Measurements from ENCODE around the gene ZMIZ2.
"Not testable (repeated sequence)": the region's sequence is repeated elsewhere in the genome, so short reads cannot be mapped to it uniquely, and the experiment has no call there.

ZMIZ2 gene

DNA sequence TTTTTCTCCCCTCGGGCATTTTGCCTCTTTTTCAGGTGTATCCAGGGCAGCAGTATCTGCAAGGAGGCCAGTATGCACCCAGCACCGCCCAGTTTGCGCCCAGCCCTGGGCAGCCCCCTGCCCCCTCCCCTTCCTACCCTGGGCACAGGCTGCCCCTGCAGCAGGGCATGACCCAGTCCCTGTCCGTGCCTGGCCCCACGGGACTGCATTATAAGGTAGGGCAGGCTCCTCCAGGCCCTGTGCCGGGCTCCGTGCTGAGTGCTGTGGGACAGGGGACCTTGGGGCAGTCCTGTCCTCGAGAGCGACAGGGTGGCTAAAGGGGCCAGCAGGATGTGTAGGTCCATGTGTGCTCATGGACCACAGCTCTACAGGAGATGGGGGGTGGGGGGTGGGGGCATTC, 10.6 kb downstream of the ZMIZ2 start:
- DNase-seq: no peak

DNA sequence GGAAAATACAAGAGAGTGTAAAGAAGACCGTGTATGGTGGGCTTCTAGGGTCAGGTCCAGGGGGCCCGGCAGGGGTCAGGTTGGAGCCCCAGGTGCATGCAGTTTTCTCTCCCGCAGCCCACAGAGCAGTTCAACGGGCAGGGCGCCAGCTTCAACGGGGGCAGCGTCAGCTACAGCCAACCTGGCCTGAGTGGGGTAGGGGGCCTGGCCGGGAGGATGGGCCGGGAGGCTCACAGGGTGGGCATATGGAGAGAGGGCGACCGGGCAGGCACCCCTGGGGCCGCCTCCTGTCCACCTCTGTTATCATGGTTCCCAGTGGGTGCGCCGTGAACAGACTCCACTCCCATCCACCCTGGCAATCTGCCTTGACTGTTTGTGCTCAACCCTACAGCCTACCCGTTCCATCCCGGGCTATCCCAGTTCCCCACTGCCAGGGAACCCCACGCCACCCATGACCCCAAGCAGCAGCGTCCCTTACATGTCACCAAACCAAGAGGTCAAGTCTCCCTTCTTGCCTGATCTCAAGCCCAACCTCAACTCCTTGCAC, 11.5 kb downstream of the ZMIZ2 start:
- no peak for DNase-seq

DNA sequence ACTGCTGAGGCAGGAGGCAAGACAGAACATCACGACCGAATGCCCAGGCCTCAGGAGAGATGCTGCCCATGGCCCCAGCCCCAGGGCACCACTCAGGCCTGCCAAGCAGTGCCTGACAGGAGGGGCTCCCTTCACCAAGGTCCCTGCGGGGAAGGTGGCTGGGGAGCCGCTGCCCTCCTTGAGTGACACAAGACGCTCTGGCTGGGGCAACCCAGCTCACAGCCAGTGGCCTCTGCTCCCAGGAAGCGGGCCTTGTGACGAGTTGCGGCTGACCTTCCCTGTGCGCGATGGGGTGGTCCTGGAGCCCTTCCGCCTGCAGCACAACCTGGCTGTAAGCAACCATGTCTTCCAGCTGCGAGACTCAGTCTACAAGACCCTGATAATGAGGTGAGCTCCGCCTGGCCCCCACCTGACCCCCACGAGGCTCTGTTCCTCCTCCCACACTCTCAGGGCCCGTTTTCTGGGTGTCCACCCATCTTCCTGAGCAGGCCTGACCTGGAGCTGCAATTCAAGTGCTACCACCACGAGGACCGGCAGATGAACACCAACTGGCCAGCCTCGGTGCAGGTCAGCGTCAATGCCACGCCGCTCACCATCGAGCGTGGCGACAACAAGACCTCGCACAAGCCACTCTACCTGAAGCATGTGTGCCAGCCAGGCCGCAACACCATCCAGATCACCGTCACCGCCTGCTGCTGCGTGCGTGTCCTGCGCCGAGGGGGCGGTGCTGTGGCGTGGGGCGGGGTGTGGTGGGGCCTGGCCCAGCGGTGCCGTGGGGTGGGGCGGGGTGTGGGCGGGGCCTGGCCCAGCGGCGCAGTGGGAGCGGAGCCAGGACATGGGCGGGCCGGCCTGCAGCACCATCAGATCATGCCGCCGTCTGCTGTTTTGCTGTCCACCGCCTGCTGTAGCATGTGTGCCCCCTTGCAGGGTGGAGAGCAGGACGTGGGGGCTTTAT, 12.8 kb downstream of the ZMIZ2 start:
- DNase-seq: no peak

DNA sequence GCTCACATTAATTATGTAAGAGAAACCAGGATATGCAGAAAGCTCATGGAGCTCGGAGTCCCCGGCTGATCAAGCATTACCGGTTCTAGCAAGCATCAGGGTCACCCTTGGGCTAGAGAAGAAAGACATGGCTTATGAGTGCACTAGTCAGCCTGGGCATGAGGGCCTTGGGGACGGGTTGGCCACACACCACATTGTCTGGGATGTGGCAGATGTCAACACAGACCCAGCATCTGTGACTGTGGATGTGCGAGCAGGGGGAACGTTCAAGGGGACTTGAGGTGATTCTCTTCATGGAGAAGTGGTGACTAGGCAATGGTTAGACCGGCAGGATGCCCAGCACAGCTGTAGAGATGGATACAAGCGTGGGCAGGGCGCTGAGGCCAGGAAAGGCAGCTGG, 13.7 kb downstream of the ZMIZ2 start:
- no peak for DNase-seq

DNA sequence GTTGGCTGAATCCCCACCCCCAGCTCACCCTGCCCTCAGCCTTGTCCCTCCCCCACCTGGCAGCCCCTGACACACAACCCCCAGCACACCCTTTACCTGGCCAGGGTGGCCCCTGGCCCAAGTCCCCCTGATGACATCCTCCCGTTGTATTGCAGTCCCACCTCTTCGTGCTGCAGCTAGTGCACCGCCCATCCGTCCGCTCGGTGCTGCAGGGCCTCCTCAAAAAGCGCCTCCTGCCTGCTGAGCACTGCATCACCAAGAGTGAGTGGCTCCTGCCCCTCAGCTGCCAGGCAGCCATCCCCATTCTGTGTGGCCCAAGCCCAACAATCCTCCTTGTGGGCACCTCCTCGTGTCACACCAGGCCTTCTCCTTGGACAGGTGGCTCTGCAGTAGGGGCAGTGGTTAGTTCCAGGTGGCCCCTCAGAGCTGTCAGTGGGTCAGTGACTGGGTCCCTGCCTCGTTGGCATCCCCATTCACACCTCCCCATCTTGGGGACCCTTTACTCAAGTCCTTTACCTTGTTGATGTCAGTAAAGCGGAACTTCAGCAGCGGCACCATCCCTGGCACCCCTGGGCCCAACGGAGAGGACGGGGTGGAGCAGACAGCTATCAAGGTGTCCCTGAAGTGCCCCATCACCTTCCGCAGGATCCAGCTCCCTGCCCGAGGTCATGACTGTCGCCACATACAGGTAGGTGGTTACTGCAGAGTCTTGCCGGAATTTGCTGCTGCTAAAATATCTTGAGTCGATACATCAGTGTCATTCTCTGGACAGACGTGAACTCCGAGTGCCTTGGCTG, 14.3 kb downstream of the ZMIZ2 start:
- no peak for DNase-seq

DNA sequence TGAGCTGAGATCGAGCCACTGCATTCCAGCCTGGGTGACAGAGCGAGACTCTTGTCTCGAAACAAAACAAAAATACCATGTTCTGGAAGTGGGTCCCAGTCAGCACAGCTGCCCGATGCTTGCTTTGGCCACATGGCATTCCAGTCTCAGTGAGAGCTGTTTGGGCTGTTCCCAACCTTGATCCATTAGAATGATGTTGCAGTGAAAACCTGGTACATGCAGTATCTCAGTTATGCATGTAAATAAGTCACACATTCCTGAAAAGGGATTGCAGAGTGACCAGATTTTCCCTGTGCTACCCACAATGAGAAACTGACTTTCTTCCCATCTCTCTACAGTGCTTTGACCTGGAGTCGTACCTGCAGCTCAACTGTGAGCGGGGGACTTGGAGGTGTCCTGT, 15.4 kb downstream of the ZMIZ2 start:
- no peak for DNase-seq

DNA sequence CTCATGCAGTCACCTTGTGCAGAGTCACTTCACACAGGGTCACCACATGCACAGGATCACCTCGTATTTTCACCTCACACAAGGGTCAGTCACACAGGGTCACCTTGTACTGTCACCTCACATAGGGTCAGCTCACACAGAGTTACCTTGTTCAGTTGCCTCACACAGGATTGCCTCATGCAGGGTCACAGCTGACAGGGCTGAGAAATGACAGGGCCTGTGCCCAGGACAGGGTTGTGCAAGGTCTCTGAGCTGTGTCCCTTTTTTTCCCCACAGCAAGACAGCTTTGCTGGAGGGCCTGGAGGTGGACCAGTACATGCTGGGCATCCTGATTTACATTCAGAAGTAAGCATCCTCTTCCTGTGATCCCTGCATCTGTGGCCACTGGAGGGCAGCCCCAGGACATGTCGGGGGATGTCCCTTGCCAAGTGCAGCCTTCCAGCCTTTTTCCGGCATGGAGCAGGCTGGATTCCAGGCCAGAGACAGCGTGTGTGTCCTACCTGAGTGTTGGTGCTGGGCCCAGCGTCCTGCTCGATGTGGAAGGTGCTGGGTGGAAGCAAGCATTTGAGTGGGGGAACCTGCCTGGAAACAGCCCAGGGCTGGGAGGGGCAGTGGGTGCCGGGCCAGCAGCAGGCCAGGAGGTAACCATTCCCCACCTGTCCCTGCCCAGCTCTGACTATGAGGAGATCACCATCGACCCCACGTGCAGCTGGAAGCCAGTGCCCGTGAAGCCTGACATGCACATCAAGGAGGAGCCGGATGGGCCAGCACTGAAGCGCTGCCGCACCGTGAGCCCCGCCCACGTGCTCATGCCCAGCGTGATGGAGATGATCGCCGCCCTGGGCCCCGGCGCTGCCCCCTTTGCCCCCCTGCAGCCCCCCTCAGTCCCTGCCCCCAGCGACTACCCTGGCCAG, 16.3 kb downstream of the ZMIZ2 start:
- DNase-seq: no peak

DNA sequence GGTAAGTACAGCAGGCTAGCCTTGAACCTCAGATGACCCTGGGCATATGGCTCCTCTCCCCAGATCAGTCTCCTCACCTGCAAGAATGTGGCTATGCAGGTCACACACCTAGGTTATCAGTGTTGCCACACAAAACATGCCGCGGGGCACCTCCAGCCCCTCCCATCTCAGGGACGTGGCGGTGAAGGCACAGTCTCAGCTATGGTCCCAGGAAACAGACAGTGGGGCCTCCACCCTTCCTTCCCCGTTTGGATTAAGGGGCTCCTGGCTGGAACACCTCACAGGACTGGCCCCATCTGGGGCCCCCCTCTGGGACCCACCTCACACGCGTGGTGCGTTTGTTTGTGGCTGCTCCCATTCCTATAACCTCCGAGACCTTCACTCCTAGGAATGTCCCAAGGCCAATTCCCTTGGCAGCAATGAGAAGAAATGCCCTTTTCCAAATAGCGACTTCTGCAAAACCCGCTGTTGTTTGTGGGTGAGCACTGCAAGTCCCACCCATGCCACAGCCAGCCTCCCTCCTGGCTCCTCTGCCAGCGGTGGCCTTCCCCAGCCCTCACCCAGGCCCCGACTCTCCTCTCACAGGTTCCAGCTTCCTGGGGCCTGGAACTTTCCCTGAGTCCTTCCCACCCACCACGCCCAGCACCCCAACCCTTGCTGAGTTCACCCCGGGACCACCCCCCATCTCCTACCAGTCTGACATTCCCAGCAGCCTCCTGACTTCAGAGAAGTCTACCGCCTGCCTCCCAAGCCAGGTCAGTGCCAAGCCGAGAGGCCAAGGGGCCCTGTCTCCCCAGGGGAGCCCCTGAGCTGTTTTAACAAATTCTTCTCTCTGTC, 17.1 kb downstream of the ZMIZ2 start:
- DNase-seq: no peak

DNA sequence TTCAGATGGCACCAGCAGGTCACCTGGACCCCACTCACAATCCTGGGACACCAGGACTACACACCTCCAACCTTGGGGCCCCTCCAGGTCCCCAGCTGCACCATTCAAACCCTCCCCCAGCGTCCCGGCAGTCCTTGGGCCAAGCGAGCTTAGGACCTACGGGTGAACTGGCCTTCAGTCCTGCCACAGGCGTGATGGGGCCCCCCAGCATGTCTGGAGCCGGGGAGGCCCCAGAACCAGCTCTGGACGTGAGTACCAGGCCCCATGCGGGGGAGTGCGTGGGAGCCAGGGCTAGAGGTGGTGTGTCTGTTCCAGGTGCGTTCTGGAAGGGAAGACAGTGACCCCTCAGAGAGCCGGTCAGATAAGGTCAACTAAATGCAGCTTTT, 17.8 kb downstream of the ZMIZ2 start:
- no peak for DNase-seq

DNA sequence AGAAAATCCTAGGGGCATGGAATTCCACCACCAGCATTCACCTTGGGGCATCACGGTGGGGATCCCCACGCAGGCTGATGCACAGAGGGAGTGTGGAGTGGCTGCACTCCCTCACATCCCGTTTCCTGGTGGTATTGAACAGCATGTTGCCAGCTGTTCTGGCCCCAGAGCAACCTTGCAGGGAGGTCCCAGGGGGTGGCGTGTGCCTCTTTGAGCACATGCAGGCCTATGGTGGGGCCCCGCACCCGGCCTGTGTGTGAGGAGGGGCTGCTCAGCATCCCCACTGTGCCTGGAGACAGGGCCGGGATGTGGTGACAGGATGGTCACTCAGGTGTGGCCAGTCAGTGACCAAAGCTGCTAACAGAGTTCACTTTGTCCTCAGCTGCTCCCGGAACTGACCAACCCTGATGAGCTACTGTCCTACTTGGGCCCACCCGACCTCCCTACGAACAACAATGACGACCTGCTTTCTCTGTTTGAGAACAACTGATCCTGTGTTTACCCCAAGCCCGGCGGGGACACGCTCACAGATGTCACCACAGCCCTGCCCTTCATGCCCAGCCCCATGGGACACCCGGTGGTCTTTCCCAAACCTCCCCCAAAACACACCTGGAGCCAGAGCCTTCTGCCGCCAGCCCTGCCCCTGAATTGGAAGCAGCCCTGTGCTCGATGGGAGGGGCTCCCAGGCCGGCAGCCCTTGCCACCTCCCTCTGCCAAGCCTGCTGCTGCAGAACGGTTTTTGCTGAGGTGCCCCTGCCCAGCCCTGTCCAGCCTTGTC, 18.7 kb downstream of the ZMIZ2 start:
- no peak for DNase-seq

DNA sequence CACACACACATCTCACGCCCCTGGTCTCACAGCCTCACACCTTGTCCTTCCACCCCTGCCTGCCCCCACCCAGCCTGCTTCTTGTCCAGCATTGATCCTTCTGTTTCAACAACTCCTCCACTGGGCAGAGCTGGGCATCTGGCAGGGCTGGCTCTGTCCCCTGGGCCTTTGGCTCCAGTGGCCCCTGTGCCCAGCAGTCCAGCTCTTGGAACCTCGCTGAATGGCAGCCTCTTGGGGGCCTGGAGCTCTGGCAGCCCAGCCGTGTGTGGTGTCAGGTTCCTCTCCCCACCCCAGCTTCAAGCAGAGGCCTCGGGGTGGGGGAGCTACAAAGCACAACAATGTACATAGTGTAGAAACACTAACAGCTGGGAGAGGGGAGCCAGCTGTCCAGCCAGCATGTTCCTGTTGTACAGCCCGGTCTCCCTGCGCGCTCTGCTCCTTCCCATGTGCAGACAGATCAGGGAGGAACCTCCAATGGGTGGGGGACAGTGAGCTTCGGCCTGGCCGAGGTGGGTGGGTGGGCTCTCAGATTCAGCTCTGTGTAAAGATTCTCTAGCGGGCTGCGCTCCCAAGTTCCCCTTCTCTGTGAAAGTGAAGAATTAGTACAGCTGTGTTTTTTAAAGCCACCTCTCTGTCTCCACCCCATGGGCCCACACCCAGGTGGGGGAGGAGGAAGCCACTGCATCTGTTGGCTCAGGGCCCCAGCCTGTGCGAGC, 19.4 kb downstream of the ZMIZ2 start:
- DNase-seq: no peak

DNA sequence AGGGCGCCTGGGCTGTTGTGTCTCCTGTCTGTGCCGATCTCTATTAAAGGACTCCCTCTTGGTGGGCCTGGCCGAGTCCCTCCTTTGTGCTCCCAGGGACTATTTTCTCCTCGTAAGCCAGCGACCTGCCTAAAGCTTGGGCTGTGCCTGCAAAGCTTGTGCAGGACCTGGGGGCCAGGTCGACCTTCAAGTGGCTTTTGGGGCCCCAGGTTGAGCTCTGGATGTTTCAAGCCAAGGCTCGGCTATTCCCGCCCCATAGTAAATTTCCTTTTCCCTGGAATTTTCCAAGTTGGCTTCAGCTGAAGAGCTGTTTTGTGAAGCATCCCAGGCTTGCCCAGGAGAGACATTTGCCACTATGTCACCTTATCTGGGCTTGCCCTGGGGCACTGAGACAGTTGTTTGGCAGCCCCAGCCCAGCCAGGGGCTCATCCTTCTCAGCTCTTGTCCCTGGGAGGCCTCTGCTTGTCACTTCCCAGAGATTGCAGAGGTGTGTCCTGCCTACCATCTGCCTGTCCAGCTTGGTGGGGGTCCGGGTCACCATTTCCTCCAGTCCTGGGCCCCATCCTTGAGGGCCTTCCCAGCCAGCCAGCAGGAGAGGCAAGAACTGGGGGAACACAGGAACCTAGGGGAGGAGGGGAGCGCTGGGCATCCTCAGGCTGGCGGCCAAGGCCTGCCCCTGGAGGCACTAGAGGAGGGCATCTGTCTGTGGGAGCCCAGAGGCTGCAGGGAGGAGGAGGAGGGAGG, 20.2 kb downstream of the ZMIZ2 start:
- DNase-seq: no peak

DNA sequence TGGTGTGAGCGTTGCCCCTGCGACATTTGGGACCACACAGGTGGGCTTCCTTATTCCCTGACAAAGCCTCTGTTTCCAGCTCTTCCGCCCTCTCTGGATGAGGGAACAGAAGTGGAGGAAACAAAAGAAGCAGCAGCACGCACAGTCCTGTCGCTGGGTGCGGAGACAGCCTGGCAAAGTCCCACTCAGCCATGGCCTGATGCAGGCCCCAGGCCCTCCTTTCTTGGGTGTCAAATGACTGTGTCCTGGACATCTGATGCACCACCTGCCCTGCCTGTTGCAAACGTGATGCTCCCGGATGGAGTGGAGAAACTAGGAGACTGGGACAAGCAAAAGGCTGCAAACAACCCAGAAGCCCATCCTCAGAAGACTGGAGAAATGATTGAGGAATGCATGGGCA, 20.7 kb downstream of the ZMIZ2 start:
- no peak for DNase-seq

DNA sequence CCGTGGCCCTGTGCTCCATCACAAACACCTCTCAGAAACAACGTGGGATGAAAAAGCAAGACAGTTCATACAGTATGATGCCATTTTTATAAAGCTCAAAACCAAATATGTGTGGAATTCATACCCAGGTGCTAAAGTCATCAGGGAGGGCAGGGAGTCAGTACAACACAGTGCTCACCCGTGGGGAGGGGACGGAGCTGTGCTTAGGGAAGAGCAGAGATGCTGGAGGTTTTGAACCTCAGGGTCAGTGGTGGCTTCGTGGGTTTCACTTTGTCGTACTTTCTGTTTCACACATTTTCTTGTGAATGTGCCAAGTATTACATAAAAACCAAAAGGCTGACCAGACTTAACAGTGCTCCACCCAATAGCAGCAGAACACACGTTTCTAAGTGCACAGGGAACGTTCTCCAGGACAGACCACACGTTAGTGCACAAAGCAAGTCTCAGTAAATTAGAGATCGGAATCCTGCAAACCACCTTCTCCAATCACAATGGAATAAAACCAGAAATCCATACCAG, 21.2 kb downstream of the ZMIZ2 start:
- no peak for DNase-seq

DNA sequence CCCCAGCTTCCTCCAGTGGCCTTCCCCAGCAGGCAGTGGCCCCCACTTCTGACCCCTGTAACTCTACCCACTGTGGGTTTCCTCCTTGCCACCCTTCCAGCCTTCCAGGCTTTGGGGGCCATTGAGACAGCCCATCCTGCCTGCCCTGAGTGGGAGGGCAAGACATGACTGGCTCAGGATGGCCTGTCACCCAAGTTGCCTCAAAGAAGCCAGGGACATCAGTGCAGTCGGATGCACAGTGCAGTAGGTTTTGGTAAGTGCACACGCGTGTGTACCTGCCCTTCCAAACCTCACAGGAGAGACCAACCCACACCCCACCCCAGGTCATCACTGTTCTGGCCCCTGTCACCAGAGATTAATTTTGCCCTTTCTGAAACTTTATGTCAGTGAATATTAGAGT, 22.7 kb downstream of the ZMIZ2 start:
- no peak for DNase-seq

DNA sequence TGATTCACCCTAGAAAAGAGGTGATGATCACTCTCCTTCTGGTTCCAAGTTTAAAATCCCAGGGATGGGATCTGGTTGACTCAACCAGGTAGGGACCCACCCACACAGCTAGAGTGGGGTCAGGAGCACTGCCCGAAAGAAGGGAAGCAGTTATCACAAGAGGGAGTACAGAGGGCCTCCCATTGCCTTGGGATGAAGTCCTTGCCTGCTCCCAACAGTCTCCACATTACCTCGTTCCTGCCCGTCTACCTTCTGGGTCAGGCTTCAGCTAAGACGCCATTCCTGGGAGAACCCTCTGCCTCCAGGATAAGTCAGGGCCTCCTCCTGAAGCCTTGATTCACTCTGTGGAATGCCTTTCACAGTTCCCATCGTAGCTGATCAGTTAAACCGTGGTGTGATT, 23.8 kb downstream of the ZMIZ2 start:
- DNase-seq: no peak

DNA sequence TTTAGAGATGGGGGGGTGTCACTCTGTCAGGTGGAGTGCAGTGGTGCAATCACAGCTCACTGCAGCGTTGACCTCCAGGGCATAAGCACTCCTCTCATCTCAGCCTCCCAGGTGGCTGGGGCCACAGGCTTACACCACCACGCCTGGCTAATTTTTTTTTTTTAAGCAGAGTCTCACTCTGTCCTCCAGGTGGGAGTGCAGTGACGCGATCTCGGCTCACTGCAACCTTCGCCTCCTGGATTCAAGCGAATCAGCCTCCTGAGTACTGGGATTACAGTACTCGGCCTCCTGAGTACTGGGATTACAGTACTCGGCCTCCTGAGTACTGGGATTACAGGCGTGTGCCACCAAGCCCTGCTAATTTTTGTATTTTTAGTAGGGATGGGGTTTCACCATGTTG, 24.2 kb downstream of the ZMIZ2 start:
- no peak for DNase-seq

DNA sequence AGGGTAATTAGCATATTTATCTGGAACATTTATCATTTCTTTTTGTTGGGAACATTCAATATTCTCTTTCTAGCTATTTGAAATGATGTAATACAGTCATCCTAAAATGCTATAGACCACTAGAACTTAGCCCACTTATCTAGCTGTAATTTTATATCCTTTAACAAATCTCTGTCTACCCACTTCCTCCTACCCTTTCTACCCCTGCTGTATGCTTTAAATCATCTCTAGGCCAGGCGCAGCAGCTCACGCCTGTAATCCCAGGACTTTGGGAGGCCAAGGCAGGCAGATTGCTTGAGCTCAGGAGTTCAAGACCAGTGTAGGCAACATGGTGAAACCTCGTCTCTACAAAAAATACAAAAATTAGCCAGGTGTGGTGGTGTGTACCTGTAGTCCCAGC, 25.8 kb downstream of the ZMIZ2 start:
- DNase-seq: not testable (repeated sequence)

DNA sequence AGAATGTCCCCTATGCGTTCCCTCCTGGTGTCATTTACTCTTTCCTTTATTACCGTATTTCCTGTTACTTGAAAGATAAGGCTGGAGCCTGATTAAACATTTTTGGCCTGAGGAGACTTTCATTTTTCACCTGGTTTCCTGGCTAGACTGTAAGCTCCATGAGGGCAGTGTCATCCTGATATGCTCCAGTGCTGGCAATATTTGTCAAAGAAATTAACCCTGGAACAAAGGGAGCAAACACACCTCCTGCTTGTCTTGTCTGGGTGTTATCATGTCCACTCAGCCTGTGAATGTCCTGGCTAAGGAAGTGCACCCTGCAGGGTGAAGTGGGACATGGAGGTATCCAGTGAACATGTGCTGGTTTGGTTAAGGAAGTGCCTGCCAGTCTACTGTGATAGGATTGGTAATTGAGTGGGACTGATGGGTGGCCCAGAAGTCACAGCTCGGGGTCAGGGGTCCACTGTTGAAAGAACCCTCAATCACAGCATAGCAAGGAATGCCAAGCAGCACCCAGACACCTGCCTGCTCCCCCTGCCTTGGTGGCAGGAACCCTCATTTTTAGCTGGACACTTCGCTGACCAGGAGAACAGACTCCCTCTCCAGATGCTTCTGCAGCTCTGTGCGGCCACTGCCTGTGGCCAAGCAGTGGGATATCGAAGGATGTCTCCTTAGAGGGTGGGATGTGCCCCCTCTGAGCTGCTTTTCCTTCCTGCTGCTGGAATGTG, 26.9 kb downstream of the ZMIZ2 start:
- no peak for DNase-seq

Measured in stimulated activated naive CD4-positive, alpha-beta T cell treated with Interleukin-2 at 50 U/mL for 16 hours (primary cell).